ENCODE results near the gene UNC119.
"Not testable (repeated sequence)": the region's sequence is repeated elsewhere in the genome, so short reads cannot be mapped to it uniquely, and the experiment has no call there.

The UNC119 gene

GRCh38 chr17:28527859-28528258, 24.6 kb downstream of the UNC119 start:
- H3K4me1 ChIP-seq (ENCODE audit: insufficient read depth, low read length), result no peaks in the 10 kb centered on the region
- H3K27me3 ChIP-seq (ENCODE audit: insufficient read depth, low read length), result no peaks in the 10 kb centered on the region
- H3K36me3 ChIP-seq (ENCODE audit: insufficient read depth, low read length), result no peaks in the 10 kb centered on the region
- no peak overlapping the region for H3K4me3 ChIP-seq (ENCODE audit: low read length)
- WGBS, result 94% methylated on average over 2 of the region's 2 CpGs
- H3K9me3 ChIP-seq (ENCODE audit: insufficient read depth, low read depth, low read length), result no peaks in the 10 kb centered on the region
- no peak overlapping the region for H3K9ac ChIP-seq (ENCODE audit: low read depth, low read length)
- no peak overlapping the region for H3K27ac ChIP-seq (ENCODE audit: low read depth, low read length)

- Histone ChIP-seq H3K36me3 (ENCODE audit: insufficient read depth, low read length) (no peaks in the 10 kb centered on the region), H3K9ac (ENCODE audit: low read depth, low read length) (no peak overlapping the region), H3K4me1 (ENCODE audit: insufficient read depth, low read length) (no peaks in the 10 kb centered on the region), H3K27ac (ENCODE audit: low read depth, low read length) (no peak overlapping the region), H3K9me3 (ENCODE audit: insufficient read depth, low read depth, low read length) (no peaks in the 10 kb centered on the region), H3K27me3 (ENCODE audit: insufficient read depth, low read length) (no peaks in the 10 kb centered on the region), H3K4me3 (ENCODE audit: low read length) (no peak overlapping the region)
- 84% methylated on average over 2 of the region's 2 CpGs for WGBS
These were observed 25.2 kb downstream of the UNC119 start for GRCh38 chr17:28527181-28527681.

GRCh38 chr17:28526381-28526780, 26.0 kb downstream of the UNC119 start:
- Histone ChIP-seq H3K27ac (ENCODE audit: low read depth, low read length) (no peak overlapping the region), H3K9me3 (ENCODE audit: insufficient read depth, low read depth, low read length) (no peaks in the 10 kb centered on the region), H3K36me3 (ENCODE audit: insufficient read depth, low read length) (no peaks in the 10 kb centered on the region), H3K4me3 (ENCODE audit: low read length) (no peak overlapping the region), H3K4me1 (ENCODE audit: insufficient read depth, low read length) (no peaks in the 10 kb centered on the region), H3K9ac (ENCODE audit: low read depth, low read length) (no peak overlapping the region), H3K27me3 (ENCODE audit: insufficient read depth, low read length) (no peaks in the 10 kb centered on the region)
- 88% methylated on average over 8 of the region's 8 CpGs for WGBS

GRCh38 chr17:28524476-28525424, 27.7 kb downstream of the UNC119 start:
- no peak overlapping the region for H3K27ac ChIP-seq (ENCODE audit: low read depth, low read length)
- H3K9me3 ChIP-seq (ENCODE audit: insufficient read depth, low read depth, low read length), result no peaks in the 10 kb centered on the region
- no peaks in the 10 kb centered on the region for H3K4me1 ChIP-seq (ENCODE audit: insufficient read depth, low read length)
- no peak overlapping the region for H3K9ac ChIP-seq (ENCODE audit: low read depth, low read length)
- H3K4me3 ChIP-seq (ENCODE audit: low read length), result no peak overlapping the region
- 94% methylated on average over 25 of the region's 25 CpGs for WGBS
- H3K27me3 ChIP-seq (ENCODE audit: insufficient read depth, low read length), result no peaks in the 10 kb centered on the region
- no peaks in the 10 kb centered on the region for H3K36me3 ChIP-seq (ENCODE audit: insufficient read depth, low read length)

GRCh38 chr17:28523876-28524275, 28.5 kb downstream of the UNC119 start:
- 91% methylated on average over 15 of the region's 15 CpGs for WGBS
- Histone ChIP-seq H3K27ac (ENCODE audit: low read depth, low read length) (no peak overlapping the region), H3K9me3 (ENCODE audit: insufficient read depth, low read depth, low read length) (no peaks in the 10 kb centered on the region)

GRCh38 chr17:28523186-28523585, 29.2 kb downstream of the UNC119 start:
- no peak overlapping the region for H3K4me3 ChIP-seq (ENCODE audit: low read length)
- H3K9ac ChIP-seq (ENCODE audit: low read depth, low read length), result no peak overlapping the region
- no peaks in the 10 kb centered on the region for H3K27me3 ChIP-seq (ENCODE audit: insufficient read depth, low read length)
- H3K4me1 ChIP-seq (ENCODE audit: insufficient read depth, low read length), result no peaks in the 10 kb centered on the region
- 90% methylated on average over 6 of the region's 6 CpGs for WGBS
- H3K9me3 ChIP-seq (ENCODE audit: insufficient read depth, low read depth, low read length), result no peaks in the 10 kb centered on the region
- no peak overlapping the region for H3K27ac ChIP-seq (ENCODE audit: low read depth, low read length)
- no peaks in the 10 kb centered on the region for H3K36me3 ChIP-seq (ENCODE audit: insufficient read depth, low read length)

More at GRCh38 chr17:28523876-28524275, 28.5 kb downstream of the UNC119 start:
- Histone ChIP-seq H3K9ac (ENCODE audit: low read depth, low read length) (no peak overlapping the region), H3K27me3 (ENCODE audit: insufficient read depth, low read length) (no peaks in the 10 kb centered on the region), H3K4me3 (ENCODE audit: low read length) (no peak overlapping the region), H3K4me1 (ENCODE audit: insufficient read depth, low read length) (no peaks in the 10 kb centered on the region), H3K36me3 (ENCODE audit: insufficient read depth, low read length) (no peaks in the 10 kb centered on the region)

GRCh38 chr17:28522281-28522680, 30.1 kb downstream of the UNC119 start:
- not testable (repeated sequence) for H3K36me3 ChIP-seq (ENCODE audit: insufficient read depth, low read length); H3K9me3 ChIP-seq (ENCODE audit: insufficient read depth, low read depth, low read length); H3K9ac ChIP-seq (ENCODE audit: low read depth, low read length); H3K4me3 ChIP-seq (ENCODE audit: low read length); H3K4me1 ChIP-seq (ENCODE audit: insufficient read depth, low read length); H3K27ac ChIP-seq (ENCODE audit: low read depth, low read length); H3K27me3 ChIP-seq (ENCODE audit: insufficient read depth, low read length)
- WGBS, result 98% methylated on average over 3 of the region's 4 CpGs

GRCh38 chr17:28521311-28522085, 30.9 kb downstream of the UNC119 start:
- Histone ChIP-seq H3K4me1 (ENCODE audit: insufficient read depth, low read length) (no peaks in the 10 kb centered on the region), H3K9ac (ENCODE audit: low read depth, low read length) (no peak overlapping the region), H3K27me3 (ENCODE audit: insufficient read depth, low read length) (no peaks in the 10 kb centered on the region), H3K4me3 (ENCODE audit: low read length) (no peak overlapping the region), H3K27ac (ENCODE audit: low read depth, low read length) (no peak overlapping the region), H3K9me3 (ENCODE audit: insufficient read depth, low read depth, low read length) (no peaks in the 10 kb centered on the region), H3K36me3 (ENCODE audit: insufficient read depth, low read length) (no peaks in the 10 kb centered on the region)
- WGBS, result 47% methylated on average over 21 of the region's 21 CpGs

- no peak overlapping the region for H3K4me3 ChIP-seq (ENCODE audit: low read length)
- H3K9me3 ChIP-seq (ENCODE audit: insufficient read depth, low read depth, low read length), result no peaks in the 10 kb centered on the region
- no peak overlapping the region for H3K9ac ChIP-seq (ENCODE audit: low read depth, low read length)
- no peak overlapping the region for H3K27ac ChIP-seq (ENCODE audit: low read depth, low read length)
- H3K4me1 ChIP-seq (ENCODE audit: insufficient read depth, low read length), result no peaks in the 10 kb centered on the region
- 73% methylated on average over 6 of the region's 6 CpGs for WGBS
- H3K27me3 ChIP-seq (ENCODE audit: insufficient read depth, low read length), result no peaks in the 10 kb centered on the region
- no peaks in the 10 kb centered on the region for H3K36me3 ChIP-seq (ENCODE audit: insufficient read depth, low read length)
These were observed 31.7 kb downstream of the UNC119 start for GRCh38 chr17:28520687-28521086.

- no peak overlapping the region for H3K27ac ChIP-seq (ENCODE audit: low read depth, low read length)
- no peak overlapping the region for H3K9ac ChIP-seq (ENCODE audit: low read depth, low read length)
- WGBS, result 90% methylated on average over 5 of the region's 5 CpGs
- H3K36me3 ChIP-seq (ENCODE audit: insufficient read depth, low read length), result no peaks in the 10 kb centered on the region
- H3K27me3 ChIP-seq (ENCODE audit: insufficient read depth, low read length), result no peaks in the 10 kb centered on the region
- H3K9me3 ChIP-seq (ENCODE audit: insufficient read depth, low read depth, low read length), result no peaks in the 10 kb centered on the region
- H3K4me3 ChIP-seq (ENCODE audit: low read length), result no peak overlapping the region
- H3K4me1 ChIP-seq (ENCODE audit: insufficient read depth, low read length), result no peaks in the 10 kb centered on the region
These were observed 33.2 kb downstream of the UNC119 start for GRCh38 chr17:28519236-28519635.

- H3K27ac ChIP-seq (ENCODE audit: low read depth, low read length), result no peak overlapping the region
- H3K4me1 ChIP-seq (ENCODE audit: insufficient read depth, low read length), result no peaks in the 10 kb centered on the region
- 87% methylated on average over 7 of the region's 7 CpGs for WGBS
- no peaks in the 10 kb centered on the region for H3K27me3 ChIP-seq (ENCODE audit: insufficient read depth, low read length)
- no peak overlapping the region for H3K4me3 ChIP-seq (ENCODE audit: low read length)
- no peaks in the 10 kb centered on the region for H3K9me3 ChIP-seq (ENCODE audit: insufficient read depth, low read depth, low read length)
- H3K9ac ChIP-seq (ENCODE audit: low read depth, low read length), result no peak overlapping the region
- no peaks in the 10 kb centered on the region for H3K36me3 ChIP-seq (ENCODE audit: insufficient read depth, low read length)
These were observed 33.8 kb downstream of the UNC119 start for GRCh38 chr17:28518578-28518977.

Data from HUES64 (cell line).